Liver (tissue), 9 donors: ENCODE data around the gene CLRN3. TPM values are rescaled to one million over a fixed set of nuclear protein-coding genes. Genes with fewer than 3 reads are reported as not detected.

Experiments used
- DNase-seq: peaks from one replicate; pipeline ENCODE4 v3.0.0-alpha.2; 2017; ENCODE audit warnings: low spot score
- H3K27ac ChIP-seq, 2 donors: one replicate each; pipeline ENCODE4 v1.7.0; 2013; ENCODE audit warnings: inconsistent platforms in 2 of 2, low read length in 2 of 2, control low read depth in 1 of 2, low read depth in 1 of 2, mild to moderate bottlenecking in 1 of 2
- H3K27me3 ChIP-seq, 4 donors: one replicate each; pipeline versions ENCODE4 v1.6.1 to v1.7.0; 2013; ENCODE audit warnings: low read length in 3 of 4, inconsistent platforms in 1 of 4, mild to moderate bottlenecking in 1 of 4, moderate library complexity in 1 of 4; ENCODE audit not compliant: control insufficient read depth in 4 of 4, insufficient read depth in 4 of 4
- H3K36me3 ChIP-seq, 4 donors: one replicate each; pipeline versions ENCODE4 v1.6.1 to v1.7.0; 2013; ENCODE audit warnings: low read length in 3 of 4, mild to moderate bottlenecking in 3 of 4, low read depth in 1 of 4, moderate library complexity in 1 of 4; ENCODE audit not compliant: control insufficient read depth in 4 of 4, insufficient read depth in 3 of 4
- H3K4me1 ChIP-seq, 4 donors: one replicate each; pipeline versions ENCODE4 v1.6.1 to v1.7.0; 2013; ENCODE audit warnings: low read length in 3 of 4, mild to moderate bottlenecking in 3 of 4, moderate library complexity in 1 of 4; ENCODE audit not compliant: control insufficient read depth in 4 of 4, insufficient read depth in 4 of 4
- H3K4me3 ChIP-seq, 3 donors: one replicate each; pipeline versions ENCODE4 v1.6.1 to v1.7.0; 2013; ENCODE audit warnings: low read length in 3 of 3, control low read depth in 1 of 3, low read depth in 1 of 3, mild to moderate bottlenecking in 1 of 3
- H3K9ac ChIP-seq, 2 donors: one replicate each; pipeline ENCODE4 v1.7.0; 2013; ENCODE audit warnings: low read length in 2 of 2, mild to moderate bottlenecking in 2 of 2, moderate library complexity in 2 of 2, control low read depth in 1 of 2, low read depth in 1 of 2
- H3K9me3 ChIP-seq, 4 donors: one replicate each; pipeline versions ENCODE4 v1.6.1 to v1.7.0; 2013; ENCODE audit warnings: low read length in 3 of 4; ENCODE audit not compliant: control insufficient read depth in 4 of 4
- CTCF ChIP-seq: fragments of 150-350 bp; IDR thresholded peaks from 2 replicates; pipeline ENCODE4 v1.5.1; 2017; ENCODE audit warnings: improper control_type of control experiment, low read depth, low read length; ENCODE audit not compliant: missing input control
- FOXA1 ChIP-seq: IDR thresholded peaks from 2 replicates; pipeline ENCODE4 v1.6.1; 2016; ENCODE audit warnings: antibody characterized with exemption
- FOXA2 ChIP-seq: IDR thresholded peaks from 2 replicates; pipeline ENCODE4 v1.6.1; 2016; ENCODE audit warnings: antibody characterized with exemption
- GABPA ChIP-seq, 2 donors: IDR thresholded peaks in 1 of 2; conservative IDR thresholded peaks in 1 of 2; 2 replicates each; pipeline ENCODE4 v1.6.1; 2016; ENCODE audit warnings: antibody characterized with exemption in 2 of 2, mild to moderate bottlenecking in 1 of 2, moderate library complexity in 1 of 2
- HNF4A ChIP-seq, 2 donors: conservative IDR thresholded peaks; 2 replicates each; pipeline ENCODE4 v1.6.1; 2016; ENCODE audit warnings: antibody characterized with exemption in 2 of 2, mild to moderate bottlenecking in 2 of 2
- HNF4G ChIP-seq: IDR thresholded peaks from 2 replicates; pipeline ENCODE4 v1.6.1; 2016; ENCODE audit warnings: antibody characterized with exemption
- JUND ChIP-seq, 2 donors: IDR thresholded peaks; 2 replicates each; pipeline ENCODE4 v1.6.1; 2016; ENCODE audit warnings: antibody characterized with exemption in 2 of 2
- MAX ChIP-seq: IDR thresholded peaks from 2 replicates; pipeline ENCODE4 v1.6.1; 2016; ENCODE audit warnings: antibody characterized with exemption
- NR2F2 ChIP-seq: IDR thresholded peaks from 2 replicates; pipeline ENCODE4 v1.6.1; 2016; ENCODE audit warnings: antibody characterized with exemption
- RXRA ChIP-seq, 2 donors: IDR thresholded peaks; 2 replicates each; pipeline ENCODE4 v1.6.1; 2017 to 2018; ENCODE audit warnings: antibody characterized with exemption in 2 of 2, mild to moderate bottlenecking in 1 of 2
- SP1 ChIP-seq: IDR thresholded peaks from 2 replicates; pipeline ENCODE4 v1.6.1; 2018; ENCODE audit warnings: antibody characterized with exemption, mild to moderate bottlenecking
- TAF1 ChIP-seq: conservative IDR thresholded peaks from 2 replicates; pipeline ENCODE4 v1.6.1; 2016; ENCODE audit warnings: antibody characterized with exemption, mild to moderate bottlenecking
- YY1 ChIP-seq: IDR thresholded peaks from 2 replicates; pipeline ENCODE4 v1.6.1; 2016; ENCODE audit warnings: antibody characterized with exemption, mild to moderate bottlenecking
- WGBS: extraction: QIAGEN DNeasy Blood & Tissue Kit; methylation state at CpG from one replicate; pipeline ENCODE4 v1.1.7; 2013; 5-methylcytosine and 5-hydroxymethylcytosine counted together
- polyA plus RNA-seq, 2 donors: library from polyadenylated mRNA; stranded (reverse) in 1 of 2; unstranded in 1 of 2; fragments of 200-250 nt in 1 of 2; fragments of >200 nt in 1 of 2; fragmentation: Nextera tagmentation in 1 of 2; extraction: Ambion mirVana in 1 of 2; gene quantifications; one replicate each; pipeline versions ENCODE4 v1.2.1 to v1.2.3, GENCODE V29; 2013 to 2015
- total RNA-seq, 2 donors: library from RNA; depleted of rRNA; stranded (reverse); fragments of >200 nt; gene quantifications; one replicate each; pipeline ENCODE4 v1.2.3, GENCODE V29; 2014
- TF ChIP-seq, protein P1 (sequence below): IDR thresholded peaks from 2 replicates; pipeline ENCODE4 v1.6.1; 2016; ENCODE audit warnings: antibody characterized with exemption
- TF ChIP-seq, protein P2 (sequence below): IDR thresholded peaks from 2 replicates; pipeline ENCODE4 v1.6.1; 2016; ENCODE audit warnings: antibody characterized with exemption
- donor health status: healthy.
- donor health status: healthy.
- donor health status: healthy.
- donor health status: healthy.
- donor health status: healthy.

CLRN3 gene
- total and polyA plus RNA-seq, 4 donors = 0.33 to 16.9 (median 6.9) TPM

GRCh38 chr10:127866276-127867013 lies 26.3 kb downstream of the CLRN3 start:
- TF ChIP-seq, protein P1, sequence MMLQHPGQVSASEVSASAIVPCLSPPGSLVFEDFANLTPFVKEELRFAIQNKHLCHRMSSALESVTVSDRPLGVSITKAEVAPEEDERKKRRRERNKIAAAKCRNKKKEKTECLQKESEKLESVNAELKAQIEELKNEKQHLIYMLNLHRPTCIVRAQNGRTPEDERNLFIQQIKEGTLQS = no peak
- TF ChIP-seq YY1 (peak; percentile 74), FOXA1 (peak; percentile 47), JUND (IDR thresholded peaks at IDR 0.05) (peak in 1 of 2 donors; percentile 42), HNF4A (conservative IDR thresholded peaks at IDR 0.05) (peak; percentile 92 to 96), GABPA (IDR thresholded peaks at IDR 0.05 in 1 of 2, conservative IDR thresholded peaks at IDR 0.05 in 1 of 2) (no peak), FOXA2 (peak; percentile 27), CTCF (no peak), TAF1 (no peak), SP1 (peak; percentile 46), MAX (peak; percentile 20), RXRA (IDR thresholded peaks at IDR 0.05) (peak in 1 of 2 donors; percentile 62), HNF4G (peak; percentile 54), NR2F2 (no peak)
- TF ChIP-seq, protein P2, sequence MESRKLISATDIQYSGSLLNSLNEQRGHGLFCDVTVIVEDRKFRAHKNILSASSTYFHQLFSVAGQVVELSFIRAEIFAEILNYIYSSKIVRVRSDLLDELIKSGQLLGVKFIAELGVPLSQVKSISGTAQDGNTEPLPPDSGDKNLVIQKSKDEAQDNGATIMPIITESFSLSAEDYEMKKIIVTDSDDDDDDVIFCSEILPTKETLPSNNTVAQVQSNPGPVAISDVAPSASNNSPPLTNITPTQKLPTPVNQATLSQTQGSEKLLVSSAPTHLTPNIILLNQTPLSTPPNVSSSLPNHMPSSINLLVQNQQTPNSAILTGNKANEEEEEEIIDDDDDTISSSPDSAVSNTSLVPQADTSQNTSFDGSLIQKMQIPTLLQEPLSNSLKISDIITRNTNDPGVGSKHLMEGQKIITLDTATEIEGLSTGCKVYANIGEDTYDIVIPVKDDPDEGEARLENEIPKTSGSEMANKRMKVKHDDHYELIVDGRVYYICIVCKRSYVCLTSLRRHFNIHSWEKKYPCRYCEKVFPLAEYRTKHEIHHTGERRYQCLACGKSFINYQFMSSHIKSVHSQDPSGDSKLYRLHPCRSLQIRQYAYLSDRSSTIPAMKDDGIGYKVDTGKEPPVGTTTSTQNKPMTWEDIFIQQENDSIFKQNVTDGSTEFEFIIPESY = peak; percentile 15
- Histone ChIP-seq H3K36me3 (no peaks in the 10 kb centered on the region), H3K4me3 (no peak overlapping the region), H3K4me1 (peaks cover 2 to 7% (median 5%) of the 10 kb centered on the region in 4 donors), H3K9ac (no peak overlapping the region), H3K27ac (peak overlapping the region in 1 of 2 donors; percentile 39), H3K9me3 (peaks cover 0 to 4% (median 2%) of the 10 kb centered on the region in 4 donors), H3K27me3 (no peaks in the 10 kb centered on the region)
- no peak for DNase-seq
- WGBS = 64% methylated on average over 8 of the region's 8 CpGs

- Histone ChIP-seq H3K27ac (no peak overlapping the region), H3K4me1 (peaks cover 2 to 7% (median 5%) of the 10 kb centered on the region in 4 donors), H3K9me3 (peaks cover 0 to 4% (median 0%) of the 10 kb centered on the region in 4 donors), H3K36me3 (no peaks in the 10 kb centered on the region), H3K27me3 (no peaks in the 10 kb centered on the region), H3K4me3 (no peak overlapping the region), H3K9ac (no peak overlapping the region)
- no peak for TF ChIP-seq YY1
- 95% methylated on average over 6 of the region's 6 CpGs for WGBS
- no peak for DNase-seq
Observed at GRCh38 chr10:127863231-127863825, 29.4 kb downstream of the CLRN3 start.
